ENCODE data around the gene GIGYF2. TPM values are rescaled to one million over a fixed set of nuclear protein-coding genes. Genes with fewer than 3 reads are reported as not detected.

The GIGYF2 gene
- polyA plus RNA-seq, 1 of the 3 experiments (the other 2 are of a cell fraction), result 12.8 TPM

GRCh38 chr2:232871418-232871834 is 174.3 kb downstream of the GIGYF2 start:
- DNase-seq, result peak; percentile 16
- H3K36me3 ChIP-seq (replicated peaks in 1 of 2; ENCODE audit: control insufficient read depth in 1 of 2, insufficient read depth in 2 of 2, low read length in 1 of 2), result peaks cover 0 to 4% of the 10 kb centered on the region in 2 experiments
- POLR2A ChIA-PET, result no interaction called here
- H3K4me2 ChIP-seq, result no peak overlapping the region
- CTCF ChIA-PET, result interaction anchor here (0.8 kb wide), 1 partner anchor 12 kb away, joined by 3 read pairs; no protein-coding TSS in a partner anchor
- no peak overlapping the region for H3K4me3 ChIP-seq (ENCODE audit: low read depth in 2 of 2, low read length in 1 of 2)
- no peaks in the 10 kb centered on the region for H4K20me1 ChIP-seq (ENCODE audit: insufficient read depth)
- no peak for TF ChIP-seq SMC3 (IDR thresholded peaks at IDR 0.05; ENCODE audit: low read depth, low read length)
- TF ChIP-seq TCF12 (IDR thresholded peaks at IDR 0.05), result no peak
- no peak for TF ChIP-seq CTCF (IDR thresholded peaks at IDR 0.05)
- TF ChIP-seq FOXM1 (IDR thresholded peaks at IDR 0.05; ENCODE audit: low read depth), result no peak
- TF ChIP-seq EP300 (IDR thresholded peaks at IDR 0.05; ENCODE audit: borderline replicate concordance in 1 of 2, low read depth in 1 of 2, low read length in 1 of 2), result no peak
- TF ChIP-seq NRF1 (IDR thresholded peaks at IDR 0.05; ENCODE audit: low read depth, low read length), result no peak
- TF ChIP-seq JUND (IDR thresholded peaks at IDR 0.05), result no peak
- no peak for TF ChIP-seq ZBTB33 (IDR thresholded peaks at IDR 0.05; ENCODE audit: borderline replicate concordance, low read depth)
- no peak for TF ChIP-seq POLR2AphosphoS5 (IDR thresholded peaks at IDR 0.05; ENCODE audit: low read depth, low read length)
- no peak for TF ChIP-seq RFX5 (IDR thresholded peaks at IDR 0.05; ENCODE audit: low read length)
- TF ChIP-seq FOSL2 (IDR thresholded peaks at IDR 0.05; ENCODE audit: borderline replicate concordance, low read depth), result no peak
- no peak for TF ChIP-seq MAX (IDR thresholded peaks at IDR 0.05; ENCODE audit: low read depth)
- no peak for TF ChIP-seq GABPA (IDR thresholded peaks at IDR 0.05; ENCODE audit: low read depth)
- no peak overlapping the region for H2AFZ ChIP-seq (ENCODE audit: low read depth)
- H3K4me1 ChIP-seq (ENCODE audit: control insufficient read depth in 1 of 2, insufficient read depth in 2 of 2, low read depth in 1 of 2, low read length in 1 of 2), result peaks cover 0 to 10% of the 10 kb centered on the region in 2 experiments; a peak in 1 of 4 replicates
- no peaks in the 10 kb centered on the region for H3F3A ChIP-seq (replicated peaks; ENCODE audit: insufficient read depth)
- H3K9me3 ChIP-seq, result no peaks in the 10 kb centered on the region
- WGBS (ENCODE audit: low lambda C conversion rate), result 87% methylated on average over 12 of the region's 15 CpGs
- H3K27ac ChIP-seq (ENCODE audit: low read depth in 2 of 2, low read length in 1 of 2), result no peak overlapping the region
- H3K9ac ChIP-seq, result no peak overlapping the region
- H3K79me2 ChIP-seq (ENCODE audit: insufficient read depth), result no peaks in the 10 kb centered on the region
- H3K9me2 ChIP-seq, result no peaks in the 10 kb centered on the region
- H3K27me3 ChIP-seq (ENCODE audit: insufficient read depth), result no peaks in the 10 kb centered on the region
